GM20000 (cell line): ENCODE data around the gene MRPL46.

Source experiments
- DNase-seq: peaks from one replicate; pipeline ENCODE4 v3.0.0; 2012; ENCODE audit warnings: low spot score
- TF ChIP-seq, protein P1 (sequence below): IDR thresholded peaks from 2 replicates; pipeline ENCODE4 v1.5.1; 2012; ENCODE audit warnings: mild to moderate bottlenecking, control low read depth; ENCODE audit errors: extremely low read depth, missing control alignments

MRPL46 gene

DNA sequence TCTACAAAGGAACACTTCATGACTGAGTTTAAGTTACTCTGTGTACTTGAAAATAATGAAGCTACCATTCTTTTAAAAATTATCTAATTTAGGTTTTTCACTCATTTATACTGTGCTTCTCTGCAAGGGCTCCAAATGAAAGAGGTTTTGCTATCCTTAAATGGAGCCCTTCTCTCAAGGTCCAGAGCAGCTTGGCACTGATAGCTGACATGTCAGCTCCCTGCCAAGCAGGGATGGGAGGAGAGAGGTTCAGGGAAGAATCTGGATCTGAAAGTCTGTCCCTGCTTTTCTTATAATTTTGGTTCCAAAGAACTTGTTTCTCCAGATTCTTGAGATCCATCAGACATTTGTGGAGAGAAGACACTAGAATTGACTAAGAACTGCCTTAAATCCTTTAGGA, 39.4 kb upstream of the MRPL46 start:
- TF ChIP-seq, protein P1, sequence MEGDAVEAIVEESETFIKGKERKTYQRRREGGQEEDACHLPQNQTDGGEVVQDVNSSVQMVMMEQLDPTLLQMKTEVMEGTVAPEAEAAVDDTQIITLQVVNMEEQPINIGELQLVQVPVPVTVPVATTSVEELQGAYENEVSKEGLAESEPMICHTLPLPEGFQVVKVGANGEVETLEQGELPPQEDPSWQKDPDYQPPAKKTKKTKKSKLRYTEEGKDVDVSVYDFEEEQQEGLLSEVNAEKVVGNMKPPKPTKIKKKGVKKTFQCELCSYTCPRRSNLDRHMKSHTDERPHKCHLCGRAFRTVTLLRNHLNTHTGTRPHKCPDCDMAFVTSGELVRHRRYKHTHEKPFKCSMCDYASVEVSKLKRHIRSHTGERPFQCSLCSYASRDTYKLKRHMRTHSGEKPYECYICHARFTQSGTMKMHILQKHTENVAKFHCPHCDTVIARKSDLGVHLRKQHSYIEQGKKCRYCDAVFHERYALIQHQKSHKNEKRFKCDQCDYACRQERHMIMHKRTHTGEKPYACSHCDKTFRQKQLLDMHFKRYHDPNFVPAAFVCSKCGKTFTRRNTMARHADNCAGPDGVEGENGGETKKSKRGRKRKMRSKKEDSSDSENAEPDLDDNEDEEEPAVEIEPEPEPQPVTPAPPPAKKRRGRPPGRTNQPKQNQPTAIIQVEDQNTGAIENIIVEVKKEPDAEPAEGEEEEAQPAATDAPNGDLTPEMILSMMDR, result no peak
- DNase-seq, result no peak

DNA sequence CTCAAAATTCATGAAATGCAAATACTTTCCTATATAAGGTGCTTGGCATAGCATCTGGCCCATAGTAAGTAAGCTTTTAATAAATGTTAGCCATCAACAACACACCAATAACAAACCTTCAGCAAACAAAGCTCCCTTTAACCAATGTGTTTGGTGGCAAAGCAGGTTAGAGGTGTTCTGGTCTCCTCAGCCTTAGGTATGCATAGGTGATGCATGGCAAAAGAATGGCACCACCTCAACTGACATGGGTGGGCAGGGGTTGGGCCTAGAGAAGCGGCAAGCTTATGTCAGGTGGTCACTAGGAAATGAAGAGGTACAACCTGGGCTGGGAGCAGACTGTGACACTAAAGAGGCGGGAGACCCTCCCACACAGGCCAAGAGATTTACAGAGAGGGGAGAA, 38.5 kb upstream of the MRPL46 start:
- DNase-seq, result no peak
- TF ChIP-seq, protein P1, result no peak

DNA sequence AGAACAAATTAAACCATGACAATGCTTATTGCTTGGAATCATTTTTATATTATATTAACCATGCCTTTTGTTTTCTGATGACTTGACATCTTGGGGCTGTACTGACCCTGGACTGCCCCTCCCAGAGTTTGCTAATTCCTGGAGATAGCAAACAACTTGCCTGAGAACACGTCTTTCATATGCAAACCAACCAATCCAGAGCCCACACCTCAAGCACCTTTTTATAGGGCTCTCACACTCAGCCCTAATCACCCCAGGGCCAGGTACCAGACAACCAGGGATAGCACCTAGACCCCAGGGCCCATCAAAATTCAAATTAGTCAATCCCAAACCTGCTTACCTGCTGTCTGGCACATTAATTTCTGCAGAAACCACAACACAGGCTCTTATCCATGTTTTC, 37.3 kb upstream of the MRPL46 start:
- TF ChIP-seq, protein P1, result no peak
- no peak for DNase-seq

DNA sequence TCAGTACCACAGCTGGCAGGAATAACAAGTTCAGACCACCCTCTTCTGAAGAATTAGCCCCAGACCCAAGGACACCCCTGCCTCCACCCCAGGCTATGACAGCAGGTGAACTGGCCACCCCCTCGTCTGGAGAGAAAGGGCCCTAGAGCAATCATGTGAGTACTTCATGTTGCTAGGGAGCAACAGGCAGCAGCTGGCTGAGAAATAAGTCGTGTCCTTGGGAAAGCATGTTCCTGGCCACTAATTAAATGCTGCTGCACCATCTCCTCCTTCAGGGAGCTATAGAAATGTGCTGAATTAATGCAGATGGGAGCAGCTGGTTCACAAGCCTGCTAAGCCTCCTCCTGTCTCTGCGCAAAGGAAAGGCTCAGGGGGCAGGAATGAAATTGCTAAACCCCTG, 31.8 kb upstream of the MRPL46 start:
- no peak for DNase-seq
- TF ChIP-seq, protein P1, result no peak

DNA sequence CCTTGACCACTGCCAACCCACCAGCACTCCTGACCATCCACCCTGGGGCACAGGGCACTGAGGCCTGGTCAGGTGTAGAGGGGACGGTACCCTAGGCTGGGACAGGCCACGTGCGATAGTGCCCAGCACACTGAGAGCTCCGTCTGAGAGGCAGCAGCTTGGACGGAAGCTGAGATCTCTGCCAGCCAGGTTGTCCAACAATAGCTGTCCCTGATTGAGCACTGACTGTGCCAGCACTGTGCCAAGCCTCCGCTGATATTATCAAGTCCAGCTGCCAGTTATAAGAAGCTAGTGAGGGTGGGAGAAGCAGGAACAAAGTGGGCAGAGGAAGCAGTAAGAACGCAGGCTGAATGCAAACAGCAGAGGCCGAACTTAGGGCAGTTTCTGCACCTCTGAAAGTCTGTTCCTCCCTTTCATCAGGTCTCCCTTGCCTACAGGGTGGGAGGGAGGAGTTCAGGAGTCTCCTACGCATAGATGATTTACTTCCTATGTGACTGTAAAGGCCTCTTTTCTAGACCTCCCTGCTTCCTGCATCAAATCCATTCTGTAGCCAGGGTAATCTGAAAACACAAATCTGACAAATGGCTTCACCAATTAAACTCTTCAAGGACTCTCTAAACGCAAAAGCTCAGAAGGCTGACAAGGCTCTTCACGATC, 30.0 kb upstream of the MRPL46 start:
- TF ChIP-seq, protein P1, result no peak

DNA sequence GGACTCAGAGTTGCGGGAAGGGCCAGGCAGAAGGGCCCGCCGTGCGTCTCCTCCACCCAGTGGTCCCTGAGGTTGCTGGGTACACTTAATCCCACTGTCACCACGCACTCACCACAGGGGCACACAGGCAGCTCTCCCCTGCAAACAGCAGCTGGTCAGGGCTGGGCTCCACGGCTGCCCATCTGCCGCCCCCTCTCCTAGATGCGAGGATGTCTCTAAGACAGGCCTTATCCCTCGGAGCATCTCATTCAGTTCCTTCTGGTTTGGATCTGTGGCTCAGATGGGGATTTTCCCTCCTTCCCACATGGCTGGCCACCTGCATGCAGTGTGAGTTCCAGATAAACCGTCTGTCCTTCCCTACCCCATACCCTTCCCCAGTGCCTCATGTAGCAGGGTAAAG, 26.7 kb upstream of the MRPL46 start:
- no peak for DNase-seq
- TF ChIP-seq, protein P1, result no peak

More for the DNA sequence above, 30.0 kb upstream of the MRPL46 start:
- no peak for DNase-seq

DNA sequence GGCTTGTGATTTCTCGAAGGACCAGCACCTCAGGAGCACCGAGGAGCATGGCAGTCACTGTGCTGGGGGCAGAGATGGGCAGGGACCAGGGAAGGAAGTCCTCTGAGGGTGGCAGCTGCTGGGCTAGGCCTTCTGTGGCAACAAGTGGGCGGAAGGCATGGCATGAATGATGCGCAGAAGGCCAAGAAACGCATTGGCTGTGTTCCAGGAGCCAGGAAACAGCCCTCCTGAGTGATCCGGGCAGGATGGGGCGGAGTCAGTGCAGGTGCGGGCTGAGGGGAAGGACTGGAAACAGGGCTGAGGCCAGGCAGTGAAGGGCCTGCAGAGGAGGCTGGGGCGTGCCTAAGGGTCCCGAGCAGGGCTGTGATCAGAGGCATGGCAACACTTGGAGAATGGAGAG, 24.0 kb upstream of the MRPL46 start:
- no peak for DNase-seq
- TF ChIP-seq, protein P1, result no peak
